Kidney (tissue), 14 donors: ENCODE results near the gene BBLN. TPM values are rescaled to one million over a fixed set of nuclear protein-coding genes. Genes with fewer than 3 reads are reported as not detected.

Source experiments
- DNase-seq, 5 donors: peaks; one replicate each; pipeline ENCODE4 v3.0.0-alpha.2; 2013 to 2020
- FAIRE-seq: peaks from 2 replicates; lab custom pipeline; 2012; peaks lifted over from hg19 to GRCh38; lab: Jason Lieb, UNC
- H3K27ac ChIP-seq, 2 donors: one replicate each; pipeline ENCODE4 v1.7.0; 2013; ENCODE audit warnings: low read depth in 2 of 2, low read length in 2 of 2, inconsistent platforms in 1 of 2
- H3K27me3 ChIP-seq: one replicate; pipeline ENCODE4 v1.7.1; 2013; ENCODE audit warnings: low read length, inconsistent platforms; ENCODE audit not compliant: control insufficient read depth, insufficient read depth
- H3K36me3 ChIP-seq, 3 donors: one replicate each; pipeline versions ENCODE4 v1.7.0 to v1.7.1; 2013; ENCODE audit warnings: low read length in 3 of 3, control low read depth in 1 of 3, inconsistent platforms in 1 of 3; ENCODE audit not compliant: insufficient read depth in 3 of 3, control insufficient read depth in 2 of 3
- H3K4me1 ChIP-seq, 3 donors: one replicate each; pipeline versions ENCODE4 v1.7.0 to v1.7.1; 2013; ENCODE audit warnings: low read length in 3 of 3, inconsistent platforms in 1 of 3, low read depth in 1 of 3; ENCODE audit not compliant: control insufficient read depth in 2 of 3, insufficient read depth in 2 of 3
- H3K4me3 ChIP-seq, 3 donors: one replicate each; pipeline versions ENCODE4 v1.7.0 to v1.8.1; 2013; ENCODE audit warnings: low read length in 3 of 3, control low read depth in 1 of 3, inconsistent platforms in 1 of 3
- H3K9ac ChIP-seq, 3 donors: one replicate each; pipeline versions ENCODE4 v1.7.0 to v1.7.1; 2013; ENCODE audit warnings: low read length in 3 of 3, control low read depth in 1 of 3, inconsistent platforms in 1 of 3
- H3K9me3 ChIP-seq, 3 donors: one replicate each; pipeline versions ENCODE4 v1.7.0 to v1.7.1; 2013; ENCODE audit warnings: low read length in 3 of 3, control low read depth in 1 of 3, inconsistent platforms in 1 of 3; ENCODE audit not compliant: control insufficient read depth in 2 of 3, insufficient read depth in 1 of 3
- CTCF ChIP-seq: IDR thresholded peaks from 3 replicates; pipeline ENCODE4 v1.5.1; 2012; ENCODE audit warnings: mild to moderate bottlenecking, moderate library complexity, borderline replicate concordance; ENCODE audit not compliant: insufficient read depth; ENCODE audit errors: extremely low read depth
- intact Hi-C: fragments of 100-400 bp; cut with DNase I; formaldehyde crosslinking; loops from one replicate; pipeline ENCODE4 v1.11.1; 2022
- polyA plus RNA-seq: library from polyadenylated mRNA; stranded (reverse); fragments of 350-450 nt; fragmentation: Illumina TruSeq; extraction: RNeasy Lipid Tissue Mini Kit (QIAGEN cat#74804); gene quantifications from one replicate; pipeline ENCODE4 v1.2.3, GENCODE V29; 2014; ENCODE audit warnings: low read depth, low replicate concordance; ENCODE audit not compliant: insufficient read depth
- total RNA-seq: library from RNA; stranded (reverse); fragmentation: NEBNext Ultra II Directional; extraction: Animal tissue kit (Norgen Biotek cat#: 25700); gene quantifications from one replicate; pipeline ENCODE4 v1.2.1, GENCODE V29; 2021
- donor health status: control.
- donor health status: control.
- donor health status: control.
- donor health status: control.
- donor health status: control.
- donor health status: DM: yes; HTN: yes; CAD: no.
- donor health status: Normal renal cell carcinoma (clear cell type).

BBLN gene
- total and polyA plus RNA-seq, 2 donors from 2014 or later: 55.6 to 192 TPM

DNA sequence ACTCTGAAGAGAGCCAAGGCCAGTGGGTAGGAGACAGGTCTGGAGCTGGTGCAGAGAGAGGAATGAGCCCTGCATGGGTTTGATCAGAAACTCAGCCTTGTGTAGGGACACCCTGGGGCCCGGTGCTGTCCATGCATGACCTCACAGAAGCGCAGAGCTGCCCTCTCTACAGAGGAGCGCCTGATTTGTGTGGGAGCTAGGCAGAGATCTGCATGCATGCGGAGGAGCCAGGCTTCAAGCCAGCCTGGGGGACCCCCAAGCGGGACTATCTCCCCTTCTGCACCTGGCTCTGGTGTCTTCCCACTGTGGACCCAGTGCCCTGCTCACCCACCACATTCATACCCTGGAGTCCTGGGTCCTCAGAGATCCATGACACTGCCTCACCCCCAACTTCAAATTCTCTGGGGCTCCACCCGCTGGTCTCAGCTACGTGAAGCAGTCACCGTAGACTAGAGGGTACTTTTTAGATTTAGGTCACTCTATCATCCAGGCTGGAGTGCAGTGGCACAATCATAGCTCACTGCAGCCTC is 13.4 kb upstream of the BBLN start:
- no peak for FAIRE-seq
- H3K27ac ChIP-seq: no peak overlapping the region
- H3K4me3 ChIP-seq: no peak overlapping the region
- no peaks in the 10 kb centered on the region for H3K36me3 ChIP-seq
- TF ChIP-seq CTCF: no peak
- intact Hi-C loops: no loop called here
- peak in 1 of 5 donors; percentile 56 for DNase-seq
- H3K9me3 ChIP-seq: no peaks in the 10 kb centered on the region
- no peak overlapping the region for H3K9ac ChIP-seq
- peaks cover 0 to 7% (median 6%) of the 10 kb centered on the region in 3 donors for H3K4me1 ChIP-seq
- no peaks in the 10 kb centered on the region for H3K27me3 ChIP-seq

GRCh38 chr9:128148509-128149000 is 11.5 kb upstream of the BBLN start:
- no peak for TF ChIP-seq CTCF
- H3K4me3 ChIP-seq: no peak overlapping the region
- FAIRE-seq: no peak
- no peaks in the 10 kb centered on the region for H3K9me3 ChIP-seq
- intact Hi-C loops: no loop called here
- no peaks in the 10 kb centered on the region for H3K36me3 ChIP-seq
- no peak overlapping the region for H3K27ac ChIP-seq
- H3K4me1 ChIP-seq: peaks cover 0 to 7% (median 6%) of the 10 kb centered on the region in 3 donors
- H3K27me3 ChIP-seq: no peaks in the 10 kb centered on the region
- DNase-seq: peak in 1 of 5 donors; percentile 34
- no peak overlapping the region for H3K9ac ChIP-seq

DNA sequence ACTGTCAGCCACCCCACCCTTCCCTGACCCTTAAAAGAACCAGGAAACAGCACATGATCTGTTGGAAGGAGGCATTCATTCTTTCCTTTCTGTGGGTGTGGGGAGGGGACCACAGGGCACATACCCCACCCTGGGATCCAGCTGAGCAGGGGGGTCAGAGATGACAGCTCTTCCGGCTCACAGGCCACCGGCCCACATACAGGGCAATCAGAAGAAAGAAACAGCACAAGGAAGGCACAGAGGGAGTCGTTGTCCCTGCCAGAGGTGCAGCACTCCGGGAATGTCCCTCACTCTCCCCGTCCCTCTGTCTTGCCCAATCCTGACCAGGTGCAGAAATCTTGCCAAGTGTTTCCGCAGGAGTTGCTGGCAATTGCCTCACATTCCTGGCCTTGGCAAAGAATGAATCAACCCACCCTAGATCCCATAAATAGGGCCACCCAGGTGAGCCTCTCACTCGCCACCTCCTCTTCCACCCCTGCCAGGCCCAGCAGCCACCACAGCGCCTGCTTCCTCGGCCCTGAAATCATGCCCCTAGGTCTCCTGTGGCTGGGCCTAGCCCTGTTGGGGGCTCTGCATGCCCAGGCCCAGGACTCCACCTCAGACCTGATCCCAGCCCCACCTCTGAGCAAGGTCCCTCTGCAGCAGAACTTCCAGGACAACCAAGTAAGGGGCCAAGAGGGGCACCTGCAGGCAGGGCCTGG is 10.9 kb upstream of the BBLN start, which contains the start of gene LCN2:
Gene LCN2, plus strand, starts transcription at position 453 of the 701 bp plus-strand sequence. Its CDS starts 73 bp downstream, at position 526.
- DNase-seq: peak in 1 of 5 donors; percentile 89
- intact Hi-C loops: no loop called here
- H3K36me3 ChIP-seq: no peaks in the 10 kb centered on the region
- no peak within 1 kb of the TSS for H3K4me3 ChIP-seq
- H3K9ac ChIP-seq: peak within 1 kb of the TSS in 1 of 3 donors; percentile 5
- TF ChIP-seq CTCF: no peak
- H3K27ac ChIP-seq: peak within 1 kb of the TSS; percentile 2 to 23
- no peaks in the 10 kb centered on the region for H3K27me3 ChIP-seq
- peaks cover 0 to 7% (median 6%) of the 10 kb centered on the region in 3 donors for H3K4me1 ChIP-seq
- no peak for FAIRE-seq
- no peaks in the 10 kb centered on the region for H3K9me3 ChIP-seq
